Astrocyte of the spinal cord (primary cell): ENCODE measurements around the gene CRACDL.

Source experiments
- DNase-seq: peaks from one replicate; pipeline ENCODE4 v3.0.0; 2011; ENCODE audit warnings: low read depth, low spot score
- H3K4me3 ChIP-seq: 2 replicates; pipeline ENCODE4 v1.5.1; 2011; ENCODE audit warnings: low read depth, mild to moderate bottlenecking, low read length, moderate library complexity
- CTCF ChIP-seq: IDR thresholded peaks from 2 replicates; pipeline ENCODE4 v1.5.1; 2012; ENCODE audit warnings: low read depth, mild to moderate bottlenecking, low read length, inconsistent platforms
- in situ Hi-C: cut with HindIII; loops from 2 replicates; pipeline ENCODE4 v1.10.0; 2017; ENCODE audit warnings: low sequenced_read_pairs

CRACDL gene

GRCh38 chr2:98793897-98794830, 141.9 kb downstream of the CRACDL start:
- DNase-seq: no peak
- no peak for TF ChIP-seq CTCF
- no peak overlapping the region for H3K4me3 ChIP-seq
- in situ Hi-C loops: no loop called here

DNA sequence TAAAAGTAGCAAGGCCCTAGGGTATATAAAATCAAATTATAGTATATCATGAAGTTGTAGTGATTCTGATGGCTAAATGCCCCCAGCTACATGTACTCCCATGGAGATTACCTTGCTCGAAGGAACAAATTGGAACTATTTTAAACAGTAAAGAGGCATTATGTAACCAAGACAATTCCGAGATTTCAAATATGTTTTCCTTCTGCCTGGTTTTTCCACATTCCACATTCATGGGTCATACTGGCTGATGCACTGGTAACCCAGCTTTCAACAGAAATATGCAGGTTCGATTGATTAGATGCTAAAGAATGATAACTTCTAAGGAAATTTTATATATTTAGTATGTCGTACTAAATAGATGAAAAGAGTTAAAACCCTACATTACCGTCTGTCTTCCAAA, 142.8 kb downstream of the CRACDL start:
- no peak overlapping the region for H3K4me3 ChIP-seq
- DNase-seq: no peak
- TF ChIP-seq CTCF: no peak
- in situ Hi-C loops: no loop called here

GRCh38 chr2:98790221-98790620, 145.8 kb downstream of the CRACDL start:
- no peak for DNase-seq
- no peak for TF ChIP-seq CTCF
- in situ Hi-C loops: no loop called here
- no peak overlapping the region for H3K4me3 ChIP-seq

DNA sequence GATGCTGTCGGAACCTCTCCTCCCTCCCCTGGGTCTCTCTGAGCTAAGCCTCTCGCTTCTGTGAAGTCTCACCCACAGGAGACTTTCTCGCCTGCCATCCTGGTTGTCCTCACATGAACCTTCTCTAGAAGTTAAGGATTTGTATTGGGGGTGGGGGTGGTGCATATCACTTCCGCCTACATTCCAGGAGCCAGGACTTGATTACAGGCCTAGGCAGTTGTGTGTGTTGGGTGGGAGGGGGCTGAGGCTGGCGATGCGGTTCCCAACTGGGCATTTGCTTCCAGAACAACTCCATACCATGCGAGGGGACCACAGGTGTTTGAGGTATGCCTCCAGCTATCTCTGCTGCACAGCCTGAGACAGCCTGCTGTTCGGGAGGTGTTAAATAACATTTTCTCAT, 148.3 kb downstream of the CRACDL start:
- in situ Hi-C loops: no loop called here
- TF ChIP-seq CTCF: no peak
- DNase-seq: no peak
- H3K4me3 ChIP-seq: no peak overlapping the region

DNA sequence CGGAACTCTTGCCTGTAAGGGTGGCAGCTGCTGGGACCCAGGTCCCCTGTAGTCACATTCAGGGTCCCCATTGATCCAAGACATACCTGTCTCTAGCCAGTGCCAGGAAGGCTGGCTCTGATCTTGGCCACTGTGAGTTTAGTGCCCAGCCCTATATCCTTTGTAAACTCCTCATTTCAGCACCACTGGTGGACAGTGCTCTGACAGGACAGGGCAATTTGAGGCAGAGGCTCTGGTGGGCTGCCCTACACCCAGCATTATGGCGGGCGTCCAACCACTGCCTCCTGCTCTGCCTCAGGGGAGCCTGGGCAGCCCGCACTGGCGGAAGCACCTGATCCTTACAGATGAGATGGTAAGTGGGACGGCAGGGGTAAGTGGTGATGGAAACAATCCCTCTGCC, 149.8 kb downstream of the CRACDL start:
- no peak overlapping the region for H3K4me3 ChIP-seq
- TF ChIP-seq CTCF: no peak
- DNase-seq: no peak
- in situ Hi-C loops: no loop called here

DNA sequence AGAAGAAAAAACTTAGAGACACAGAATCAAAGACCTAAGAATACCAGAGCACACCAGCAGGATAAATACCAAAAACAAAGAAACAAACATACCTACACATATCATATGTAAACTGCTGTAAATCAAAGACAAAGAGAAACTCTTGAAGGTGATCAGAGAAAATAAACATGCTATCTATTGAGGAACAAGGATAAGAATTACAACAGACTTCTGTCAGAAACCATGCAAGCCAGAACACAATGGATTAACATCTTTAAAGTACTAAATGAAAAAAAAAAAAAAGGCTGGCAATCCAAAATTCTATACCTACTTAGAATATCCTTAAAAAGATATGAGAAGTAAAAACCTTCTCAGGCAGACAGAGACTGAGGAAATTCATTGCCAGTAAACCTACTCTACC, 153.5 kb downstream of the CRACDL start:
- in situ Hi-C loops: no loop called here
- no peak for TF ChIP-seq CTCF
- DNase-seq: no peak
- no peak overlapping the region for H3K4me3 ChIP-seq
